T-helper 2 cell treated with Interferon-gamma antibody and Interleukin-4, amounts not matched to agents 5 μg/mL and 100 μg/mL, for 36 hours (primary cell): Measurements from ENCODE around the gene FXYD1.

Experiments used
- DNase-seq: peaks from one replicate; pipeline ENCODE4 v3.0.0; 2021; ENCODE audit warnings: low spot score
- H3K27ac Mint-ChIP-seq: one replicate; pipeline ENCODE4 v1.8.0; 2021; ENCODE audit warnings: mild to moderate bottlenecking, mixed read lengths
- H3K27me3 Mint-ChIP-seq: one replicate; pipeline ENCODE4 v1.8.0; 2021; ENCODE audit warnings: low read depth, mixed read lengths
- H3K36me3 Mint-ChIP-seq: one replicate; pipeline ENCODE4 v1.8.0; 2021; ENCODE audit warnings: low read depth, mixed read lengths
- H3K4me1 Mint-ChIP-seq: one replicate; pipeline ENCODE4 v1.8.0; 2021; ENCODE audit warnings: low read depth, mixed read lengths
- H3K4me3 Mint-ChIP-seq: one replicate; pipeline ENCODE4 v1.8.0; 2022; ENCODE audit warnings: mild to moderate bottlenecking, moderate library complexity, mixed read lengths
- H3K9me3 Mint-ChIP-seq: one replicate; pipeline ENCODE4 v1.8.0; 2021; ENCODE audit warnings: mixed read lengths

The FXYD1 gene

DNA sequence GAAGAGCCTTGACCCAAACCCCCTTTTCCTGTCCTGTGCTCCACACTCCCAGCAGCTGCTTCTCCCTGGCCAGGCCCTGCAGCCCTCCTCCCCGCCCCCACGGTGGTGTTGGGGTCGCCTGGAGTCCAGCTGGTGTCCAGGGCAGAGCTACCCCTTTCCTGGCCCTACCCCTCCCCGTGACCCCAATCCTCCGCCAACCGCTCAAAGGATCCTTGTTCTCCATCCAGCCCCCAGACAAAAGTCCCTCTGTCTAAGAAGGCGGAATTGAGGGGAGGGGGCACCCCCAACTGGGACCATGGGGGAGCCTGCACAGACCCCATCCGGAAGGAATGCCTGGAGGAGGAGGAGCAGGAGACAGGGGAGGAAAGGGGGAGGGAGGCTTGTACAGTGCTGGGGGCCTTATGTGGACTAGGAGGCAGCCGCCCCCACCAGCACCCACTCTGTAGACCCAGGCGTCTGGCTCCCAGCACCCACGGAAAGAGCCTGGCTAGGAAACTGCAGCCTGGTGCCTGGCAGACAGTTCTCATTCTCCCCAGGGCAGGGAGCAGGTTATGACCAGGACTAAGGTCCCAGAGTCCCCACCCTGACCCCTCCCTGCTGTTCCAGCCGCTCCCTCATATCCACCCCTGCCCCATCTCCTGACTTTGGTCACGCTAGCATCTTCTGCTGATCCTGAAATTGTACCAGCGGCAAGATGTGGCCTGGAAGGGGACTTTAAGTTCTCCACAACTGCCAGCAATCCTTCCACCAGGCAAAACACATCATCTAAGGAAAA lies 23.3 kb upstream of the FXYD1 start, which contains the start of gene FXYD3:
TSS of gene FXYD3 (plus strand) at position 647 of the 775 bp plus-strand sequence. CDS start 3,554 bp downstream, outside the sequence.
- H3K9me3 Mint-ChIP-seq: no peaks in the 10 kb centered on the region
- peaks cover 4% of the 10 kb centered on the region for H3K4me1 Mint-ChIP-seq
- no peak for DNase-seq
- no peaks in the 10 kb centered on the region for H3K36me3 Mint-ChIP-seq
- peaks cover 2% of the 10 kb centered on the region for H3K27me3 Mint-ChIP-seq
- no peak within 1 kb of the TSS for H3K27ac Mint-ChIP-seq
- H3K4me3 Mint-ChIP-seq: no peak within 1 kb of the TSS

DNA sequence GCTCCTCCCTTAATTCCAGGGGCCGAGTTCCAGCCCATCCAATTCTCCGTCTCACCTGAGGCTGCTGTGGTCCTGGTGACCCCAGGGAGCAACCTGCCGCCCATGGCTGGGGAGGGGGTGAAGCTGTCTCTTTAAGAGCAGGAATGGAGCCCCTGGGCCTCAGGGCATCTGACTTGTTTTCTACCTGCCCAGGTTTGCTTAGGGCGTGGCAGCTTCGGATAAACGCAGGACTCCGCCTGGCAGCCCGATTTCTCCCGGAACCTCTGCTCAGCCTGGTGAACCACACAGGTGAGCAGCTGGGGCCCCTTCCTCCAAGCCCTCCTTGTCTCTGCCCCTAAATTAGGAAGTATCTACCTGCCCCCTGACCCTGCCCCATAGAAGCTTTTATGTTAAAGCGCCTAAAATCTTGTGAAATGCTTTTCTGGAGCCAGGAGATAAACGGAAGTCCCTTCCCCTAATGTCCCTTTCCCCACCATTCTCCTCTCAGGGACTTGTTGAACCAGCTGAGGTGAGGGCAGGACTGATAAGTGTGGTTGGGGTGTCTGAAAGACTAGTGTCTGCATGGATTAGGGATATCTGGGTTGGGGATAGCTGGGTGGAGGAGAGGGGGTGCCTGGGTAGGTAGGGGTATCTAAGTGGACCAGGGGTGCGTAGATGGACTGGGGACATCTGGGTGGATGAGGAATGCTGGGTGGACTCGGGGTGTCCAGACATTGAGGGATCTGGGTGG lies 22.4 kb upstream of the FXYD1 start:
- peaks cover 2% of the 10 kb centered on the region for H3K27me3 Mint-ChIP-seq
- no peak for DNase-seq
- H3K36me3 Mint-ChIP-seq: no peaks in the 10 kb centered on the region
- peaks cover 4% of the 10 kb centered on the region for H3K4me1 Mint-ChIP-seq
- no peak overlapping the region for H3K4me3 Mint-ChIP-seq
- no peak overlapping the region for H3K27ac Mint-ChIP-seq
- H3K9me3 Mint-ChIP-seq: no peaks in the 10 kb centered on the region

DNA sequence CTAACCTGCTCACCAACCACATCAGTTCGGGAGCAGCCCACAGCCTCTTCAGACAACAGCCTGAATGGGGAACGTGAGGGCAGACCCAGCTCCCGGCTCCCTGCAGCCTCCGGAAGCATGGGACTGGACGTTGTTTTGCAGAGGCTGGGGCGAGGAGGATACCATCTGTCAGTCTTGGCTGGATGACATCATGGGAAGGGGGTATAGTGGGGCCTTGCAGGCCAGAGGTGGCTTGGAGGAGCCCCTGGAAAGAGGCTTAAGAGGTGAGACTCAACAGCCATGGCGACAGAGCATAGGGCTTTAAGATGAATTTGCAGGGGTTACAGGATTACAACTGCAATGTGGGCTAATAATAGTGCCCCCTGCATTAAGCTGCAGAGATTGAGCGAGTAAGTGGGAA lies 21.5 kb upstream of the FXYD1 start:
- DNase-seq: no peak
- peaks cover 4% of the 10 kb centered on the region for H3K4me1 Mint-ChIP-seq
- H3K27me3 Mint-ChIP-seq: peaks cover 2% of the 10 kb centered on the region
- no peak overlapping the region for H3K4me3 Mint-ChIP-seq
- H3K9me3 Mint-ChIP-seq: no peaks in the 10 kb centered on the region
- H3K36me3 Mint-ChIP-seq: no peaks in the 10 kb centered on the region
- no peak overlapping the region for H3K27ac Mint-ChIP-seq

DNA sequence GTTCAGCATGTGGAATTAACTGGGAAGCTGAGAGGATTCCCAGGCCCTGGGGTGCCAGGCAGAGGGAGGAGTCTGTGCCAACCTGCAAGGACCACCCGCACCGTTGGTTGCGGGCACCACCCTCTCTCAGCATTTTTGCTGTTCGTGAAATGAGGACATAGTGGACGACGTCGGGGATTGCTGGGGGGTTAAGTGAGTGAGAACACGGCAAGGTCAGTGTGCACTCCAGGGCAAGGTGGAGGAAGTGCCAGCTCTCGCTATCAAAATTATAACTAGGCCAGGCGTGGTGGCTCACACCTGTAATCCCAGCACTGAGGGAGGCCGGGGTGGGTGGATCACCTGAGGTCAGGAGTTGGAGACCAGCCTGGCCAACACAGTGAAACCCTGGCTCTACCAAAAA lies 20.8 kb upstream of the FXYD1 start:
- Mint-ChIP-seq H3K4me3 (no peak overlapping the region), H3K4me1 (peaks cover 4% of the 10 kb centered on the region), H3K36me3 (no peaks in the 10 kb centered on the region), H3K27me3 (peaks cover 2% of the 10 kb centered on the region), H3K27ac (no peak overlapping the region), H3K9me3 (no peaks in the 10 kb centered on the region)
- DNase-seq: no peak

DNA sequence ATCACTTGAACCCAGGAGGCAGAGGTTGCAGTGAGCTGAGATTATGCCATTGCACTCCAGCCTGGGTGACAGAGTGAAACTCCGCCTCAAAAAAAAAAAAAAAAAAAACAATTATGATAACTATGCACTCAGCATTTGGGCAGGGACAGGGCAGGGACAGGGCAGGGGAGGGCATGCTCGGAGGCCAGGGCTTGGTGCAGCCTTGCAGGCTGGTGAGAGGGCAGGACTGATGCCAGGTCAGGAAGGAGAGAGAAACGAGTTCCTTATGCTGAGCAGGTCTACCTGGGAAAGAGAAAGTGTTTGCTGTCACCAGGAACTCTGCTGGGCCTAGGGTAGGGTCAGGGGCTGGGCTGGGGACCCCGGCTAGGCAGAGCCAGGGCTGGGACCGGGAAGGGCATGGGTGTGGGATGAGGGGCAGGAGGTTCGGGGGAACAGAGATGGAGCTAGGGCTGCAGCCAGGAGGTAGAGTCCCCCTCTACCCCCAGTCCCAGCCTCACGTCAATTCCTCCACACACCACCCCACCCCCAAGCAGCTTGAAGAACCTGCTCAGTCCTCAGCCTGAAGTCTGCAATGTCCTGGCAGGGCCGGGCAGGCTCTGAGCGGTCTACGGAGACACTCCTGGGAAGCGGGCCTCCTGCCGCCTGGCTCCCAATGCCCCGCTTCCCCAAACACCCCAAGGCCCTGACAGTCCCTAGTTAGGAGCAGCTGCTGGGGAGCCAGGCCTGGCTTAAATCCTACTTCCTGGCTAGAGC lies 20.2 kb upstream of the FXYD1 start:
- Mint-ChIP-seq H3K9me3 (no peaks in the 10 kb centered on the region), H3K27me3 (peaks cover 2% of the 10 kb centered on the region), H3K4me3 (no peak overlapping the region), H3K36me3 (no peaks in the 10 kb centered on the region), H3K4me1 (peaks cover 4% of the 10 kb centered on the region), H3K27ac (no peak overlapping the region)
- no peak for DNase-seq

DNA sequence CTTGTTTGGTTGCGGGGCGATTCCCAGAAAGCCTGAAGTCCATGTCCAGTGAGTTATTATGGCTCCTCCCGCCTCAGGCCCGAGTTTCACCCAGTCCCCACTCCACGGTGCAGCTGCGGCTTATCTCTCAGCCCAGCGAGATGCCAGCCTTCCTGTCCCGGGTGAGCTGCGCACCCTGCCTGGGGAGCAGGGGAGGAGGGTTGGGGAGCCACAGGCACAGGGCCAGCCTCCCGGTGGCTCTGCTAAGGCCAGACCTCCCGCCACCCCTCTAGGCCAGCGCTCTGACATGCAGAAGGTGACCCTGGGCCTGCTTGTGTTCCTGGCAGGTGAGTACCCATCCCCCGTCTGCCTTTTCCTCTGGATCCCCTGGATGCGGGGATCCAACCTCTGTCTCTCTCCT lies 19.5 kb upstream of the FXYD1 start:
- Mint-ChIP-seq H3K9me3 (no peaks in the 10 kb centered on the region), H3K4me1 (peaks cover 7% of the 10 kb centered on the region), H3K27ac (no peak overlapping the region), H3K4me3 (no peak overlapping the region), H3K36me3 (no peaks in the 10 kb centered on the region), H3K27me3 (no peaks in the 10 kb centered on the region)
- no peak for DNase-seq

DNA sequence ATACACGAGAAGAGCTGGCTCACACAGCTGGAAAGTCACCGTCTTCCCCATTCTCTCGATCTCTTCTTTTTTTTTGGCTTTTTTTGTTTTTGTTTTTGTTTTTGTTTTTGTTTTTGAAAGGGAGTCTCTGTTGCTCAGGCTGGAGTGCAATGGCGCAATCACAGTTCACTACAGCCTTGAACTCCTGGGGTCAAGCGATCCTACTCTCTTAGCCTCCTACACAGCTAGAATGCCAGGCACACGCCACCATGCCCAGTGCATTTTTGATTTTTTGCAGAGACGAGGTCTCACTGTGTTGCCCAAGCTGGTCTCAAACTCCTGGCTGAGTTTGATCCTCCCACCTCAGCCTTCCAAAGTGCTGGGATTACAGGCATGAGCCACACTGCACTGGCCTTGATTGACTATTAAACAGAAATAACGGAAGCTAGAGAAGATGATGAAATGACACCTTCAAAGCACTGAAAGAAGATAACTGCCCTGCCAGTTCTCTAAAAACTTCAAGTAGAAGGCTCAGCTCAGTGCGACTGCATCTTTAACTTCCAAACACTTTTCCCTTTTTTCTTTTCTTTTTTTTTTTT lies 19.0 kb upstream of the FXYD1 start:
- H3K36me3 Mint-ChIP-seq: no peaks in the 10 kb centered on the region
- no peaks in the 10 kb centered on the region for H3K27me3 Mint-ChIP-seq
- no peaks in the 10 kb centered on the region for H3K9me3 Mint-ChIP-seq
- no peak for DNase-seq
- H3K4me3 Mint-ChIP-seq: no peak overlapping the region
- H3K27ac Mint-ChIP-seq: no peak overlapping the region
- peaks cover 9% of the 10 kb centered on the region for H3K4me1 Mint-ChIP-seq

DNA sequence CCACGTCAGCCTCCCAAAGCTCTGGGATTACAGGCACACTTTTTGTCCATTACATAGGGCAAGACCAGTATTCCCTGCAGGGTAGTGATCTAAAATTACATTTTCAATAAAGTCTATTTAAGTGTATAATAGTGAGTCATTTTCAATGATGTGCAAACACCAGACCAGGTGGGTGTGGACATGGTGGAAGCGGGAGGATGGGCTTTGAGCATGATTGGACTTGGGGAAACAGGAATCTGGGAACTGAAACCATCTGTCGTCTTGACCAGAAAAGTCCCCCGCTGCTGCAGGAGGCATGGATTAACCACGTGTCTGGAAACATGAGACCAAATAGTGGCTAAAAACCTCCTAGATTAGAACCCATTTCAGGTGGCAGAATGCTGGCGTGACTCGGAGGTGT lies 18.1 kb upstream of the FXYD1 start:
- H3K27ac Mint-ChIP-seq: no peak overlapping the region
- DNase-seq: no peak
- no peaks in the 10 kb centered on the region for H3K9me3 Mint-ChIP-seq
- no peak overlapping the region for H3K4me3 Mint-ChIP-seq
- no peaks in the 10 kb centered on the region for H3K27me3 Mint-ChIP-seq
- peaks cover 10% of the 10 kb centered on the region for H3K4me1 Mint-ChIP-seq
- no peaks in the 10 kb centered on the region for H3K36me3 Mint-ChIP-seq

DNA sequence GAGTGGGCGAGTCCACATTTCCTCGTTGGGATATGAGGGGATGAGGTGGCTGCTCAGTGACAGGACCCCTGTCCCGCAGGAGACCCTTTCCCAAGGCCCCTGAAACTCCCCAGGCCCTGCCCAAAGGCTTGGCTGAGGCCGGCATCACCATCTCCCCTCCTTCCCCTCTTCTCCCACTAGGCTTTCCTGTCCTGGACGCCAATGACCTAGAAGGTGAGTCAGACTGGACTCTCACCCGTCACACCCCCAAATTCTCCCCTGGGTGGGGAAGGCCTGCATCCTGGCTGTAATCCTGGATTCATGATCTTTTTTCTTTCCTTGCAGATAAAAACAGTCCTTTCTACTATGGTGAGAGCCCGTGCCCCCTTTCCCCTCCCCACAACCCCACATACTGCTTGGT lies 17.7 kb upstream of the FXYD1 start:
- Mint-ChIP-seq H3K27me3 (no peaks in the 10 kb centered on the region), H3K27ac (no peak overlapping the region), H3K4me3 (no peak overlapping the region), H3K4me1 (peaks cover 10% of the 10 kb centered on the region), H3K9me3 (no peaks in the 10 kb centered on the region), H3K36me3 (no peaks in the 10 kb centered on the region)
- no peak for DNase-seq

DNA sequence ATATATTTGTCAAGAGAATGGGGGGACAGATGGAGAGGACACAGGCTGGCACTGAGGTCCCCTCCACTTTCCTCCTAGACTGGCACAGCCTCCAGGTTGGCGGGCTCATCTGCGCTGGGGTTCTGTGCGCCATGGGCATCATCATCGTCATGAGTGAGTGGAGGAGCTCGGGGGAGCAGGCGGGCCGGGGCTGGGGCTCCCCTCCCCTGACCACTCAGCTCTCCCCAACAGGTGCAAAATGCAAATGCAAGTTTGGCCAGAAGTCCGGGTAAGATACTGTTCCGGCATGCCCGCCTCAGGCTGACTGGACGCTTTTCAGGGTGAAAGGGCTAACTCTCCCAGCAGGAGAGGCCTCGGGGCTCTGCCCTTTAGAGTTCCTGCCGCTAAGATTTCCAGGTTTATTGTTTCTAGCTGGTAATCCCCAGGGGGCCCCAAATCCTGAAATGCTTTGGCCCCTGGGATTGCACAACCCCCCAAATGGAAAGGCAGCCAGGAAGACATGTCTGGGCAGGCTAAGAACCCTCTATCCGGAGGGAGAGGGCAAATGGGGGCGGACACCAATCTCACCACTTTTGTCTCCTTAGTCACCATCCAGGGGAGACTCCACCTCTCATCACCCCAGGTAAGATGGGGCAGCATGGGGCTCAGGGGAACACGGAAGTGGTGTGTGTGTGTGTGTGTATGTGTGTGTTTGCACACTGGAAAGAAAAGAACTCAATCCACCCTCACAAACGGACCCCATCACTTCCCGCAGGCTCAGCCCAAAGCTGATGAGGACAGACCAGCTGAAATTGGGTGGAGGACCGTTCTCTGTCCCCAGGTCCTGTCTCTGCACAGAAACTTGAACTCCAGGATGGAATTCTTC lies 15.7 kb upstream of the FXYD1 start:
- Mint-ChIP-seq H3K27ac (no peak overlapping the region), H3K36me3 (no peaks in the 10 kb centered on the region), H3K4me1 (peaks cover 10% of the 10 kb centered on the region), H3K27me3 (no peaks in the 10 kb centered on the region), H3K4me3 (no peak overlapping the region), H3K9me3 (no peaks in the 10 kb centered on the region)
- no peak for DNase-seq

DNA sequence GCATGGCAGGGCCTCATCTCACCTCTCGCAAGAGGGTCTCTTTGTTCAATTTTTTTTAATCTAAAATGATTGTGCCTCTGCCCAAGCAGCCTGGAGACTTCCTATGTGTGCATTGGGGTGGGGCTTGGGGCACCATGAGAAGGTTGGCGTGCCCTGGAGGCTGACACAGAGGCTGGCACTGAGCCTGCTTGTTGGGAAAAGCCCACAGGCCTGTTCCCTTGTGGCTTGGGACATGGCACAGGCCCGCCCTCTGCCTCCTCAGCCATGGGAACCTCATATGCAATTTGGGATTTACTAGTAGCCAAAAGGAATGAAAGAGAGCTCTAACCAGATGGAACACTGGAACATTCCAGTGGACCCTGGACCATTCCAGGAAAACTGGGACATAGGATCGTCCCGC lies 15.1 kb upstream of the FXYD1 start:
- Mint-ChIP-seq H3K4me3 (peak overlapping the region; percentile 77), H3K27ac (no peak overlapping the region), H3K4me1 (peaks cover 10% of the 10 kb centered on the region), H3K27me3 (no peaks in the 10 kb centered on the region), H3K36me3 (no peaks in the 10 kb centered on the region), H3K9me3 (no peaks in the 10 kb centered on the region)
- DNase-seq: no peak

DNA sequence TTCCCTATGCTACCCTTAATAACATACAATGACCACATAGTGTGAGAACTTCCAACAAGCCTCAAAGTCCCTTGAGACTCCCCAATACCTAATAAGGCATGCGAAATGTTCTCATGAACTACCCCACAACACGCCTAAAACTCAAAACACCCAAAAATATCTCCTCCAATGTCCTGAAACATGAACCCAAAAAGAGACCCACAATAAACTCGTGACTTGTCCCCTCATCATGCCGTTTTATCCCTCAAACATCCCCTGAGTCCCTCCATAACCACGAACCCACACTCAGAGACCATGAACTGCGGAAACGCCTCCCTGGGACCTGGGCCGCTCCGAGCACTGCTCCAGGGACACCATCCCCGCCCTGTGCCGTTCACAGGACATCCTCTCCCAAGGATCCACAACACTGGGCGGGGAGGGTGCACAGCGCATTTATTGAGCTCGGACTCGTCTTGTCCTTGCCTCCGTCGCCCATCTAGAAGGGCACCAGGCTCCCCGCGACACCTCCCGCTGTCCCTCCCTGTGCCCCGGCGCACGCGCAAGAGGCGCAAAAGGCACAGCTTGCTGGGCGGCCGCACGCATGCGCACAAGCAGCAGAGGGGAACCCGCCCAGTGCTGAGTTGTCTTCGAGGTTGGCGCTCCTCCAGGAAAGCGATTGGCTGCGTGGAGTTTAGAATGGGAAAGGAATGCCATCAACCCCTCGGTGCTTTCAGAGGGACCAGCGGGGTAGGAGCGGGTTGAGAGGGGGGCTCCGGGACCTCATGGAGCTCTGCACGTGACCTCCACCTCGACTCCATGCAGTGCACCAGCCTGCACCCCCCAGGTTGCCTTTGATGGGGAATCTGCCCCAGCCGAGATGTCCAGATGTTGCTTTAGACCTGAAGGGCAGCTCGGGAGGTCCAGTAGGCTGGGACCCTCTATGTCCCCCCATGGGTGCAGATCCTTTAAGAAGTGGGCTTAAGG lies 14.2 kb upstream of the FXYD1 start:
- Mint-ChIP-seq H3K4me3 (peak overlapping the region; percentile 77), H3K27me3 (no peaks in the 10 kb centered on the region), H3K9me3 (no peaks in the 10 kb centered on the region), H3K27ac (peak overlapping the region; percentile 72), H3K36me3 (no peaks in the 10 kb centered on the region), H3K4me1 (peaks cover 10% of the 10 kb centered on the region)
- peak; percentile 87 for DNase-seq
